ENCODE data around the gene STIMATE.

STIMATE gene

DNA sequence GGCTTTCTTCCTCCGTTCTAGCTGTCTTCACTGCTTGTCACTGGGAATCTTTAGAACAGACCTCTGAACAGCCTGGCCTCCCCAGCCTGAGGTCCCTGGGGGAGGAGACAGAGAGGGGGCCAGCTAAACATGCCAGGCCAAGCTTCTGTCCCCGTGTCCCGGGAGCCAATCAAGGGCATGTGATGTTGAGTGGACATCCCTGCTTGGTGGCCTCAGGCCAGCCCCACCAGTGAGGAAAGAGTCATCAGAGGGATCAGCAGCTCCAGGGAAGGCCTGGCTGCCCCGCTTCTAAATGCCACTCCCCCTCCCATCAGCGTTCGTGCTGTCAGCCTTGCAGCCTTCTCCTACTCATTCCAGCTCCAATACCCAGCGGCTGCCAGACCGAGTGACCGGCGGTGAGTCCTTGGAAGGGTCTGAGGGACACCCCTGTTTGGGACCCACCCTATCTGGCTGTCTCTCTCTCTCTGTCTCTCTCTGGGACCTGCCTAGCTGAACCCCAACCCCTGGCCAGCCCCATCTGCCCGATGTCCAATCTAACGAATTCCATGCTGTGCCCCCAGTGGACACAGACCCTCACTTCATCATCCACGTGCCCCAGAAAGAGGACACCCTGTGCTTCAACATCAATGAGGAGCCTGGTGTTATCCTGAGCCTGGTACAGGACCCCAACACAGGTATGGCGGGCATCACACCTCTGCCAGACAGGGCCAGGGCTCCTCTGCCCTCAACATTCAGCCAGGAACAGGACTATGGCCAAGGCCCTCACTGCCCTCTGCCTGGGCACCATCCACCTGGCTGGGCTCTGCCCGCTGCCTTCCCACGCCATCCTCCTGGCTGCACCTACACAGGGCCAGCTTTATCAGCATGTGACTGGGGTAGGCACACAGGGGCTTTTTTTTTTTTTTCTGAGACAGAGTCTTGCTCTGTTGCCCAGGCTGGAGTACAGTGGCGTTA lies 109.4 kb downstream of the STIMATE start:
- TF ChIP-seq GATA2 (IDR thresholded peaks at IDR 0.05; ENCODE audit: low read depth, low read length): no peak
- TF ChIP-seq GATA3 (IDR thresholded peaks at IDR 0.05; ENCODE audit: low read depth, low read length): no peak

DNA sequence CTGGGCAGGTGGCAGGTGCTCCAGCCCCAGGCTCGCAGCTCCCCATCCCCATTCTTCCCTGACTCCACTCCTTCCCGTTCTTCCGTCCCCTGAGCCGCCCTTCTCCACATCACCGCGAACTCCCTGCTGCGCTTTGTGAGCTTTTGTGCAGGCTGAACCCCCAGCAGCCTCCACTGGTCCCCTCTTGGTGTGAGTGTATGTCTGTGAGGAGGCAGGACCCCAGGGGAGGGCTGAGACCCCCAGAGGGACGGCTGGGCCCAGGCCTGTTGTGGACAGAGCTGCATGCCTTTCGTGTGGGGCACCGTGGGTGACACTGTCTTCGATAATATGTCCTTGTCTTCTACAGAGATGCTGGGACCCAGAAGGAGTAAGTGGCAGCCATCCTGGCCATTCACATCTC lies 110.1 kb downstream of the STIMATE start:
- TF ChIP-seq GATA2 (IDR thresholded peaks at IDR 0.05; ENCODE audit: low read depth, low read length) (no peak), GATA3 (IDR thresholded peaks at IDR 0.05; ENCODE audit: low read depth, low read length) (no peak)
